Lung microvascular endothelial cell (primary cell): ENCODE results near the gene VAV2. TPM values are rescaled to one million over a fixed set of nuclear protein-coding genes. Genes with fewer than 3 reads are reported as not detected.
"Not testable (repeated sequence)": the region's sequence is repeated elsewhere in the genome, so short reads cannot be mapped to it uniquely, and the experiment has no call there.

Source experiments
- DNase-seq, 2 donors: peaks; one replicate each; pipeline versions ENCODE4 v3.0.0 to v3.0.0-alpha.2; 2010; ENCODE audit warnings: low read depth in 2 of 2
- total RNA-seq: library from RNA; depleted of rRNA; stranded (reverse); fragments of >200 nt; gene quantifications from 2 replicates; pipeline ENCODE4 v1.2.1, GENCODE V29; 2014

The VAV2 gene
- total RNA-seq, 1 donor from 2014 or later, result 17.7 TPM

- no peak for DNase-seq
Measured at GRCh38 chr9:133938086-133938485, 54.0 kb downstream of the VAV2 start.

- no peak for DNase-seq
Measured at GRCh38 chr9:133937120-133937519, 55.0 kb downstream of the VAV2 start.

- DNase-seq, result peak; percentile 74 to 89
Measured at GRCh38 chr9:133935328-133936005, 56.7 kb downstream of the VAV2 start.

GRCh38 chr9:133934482-133935232 is 57.5 kb downstream of the VAV2 start:
- DNase-seq, result no peak

GRCh38 chr9:133933426-133934026 is 58.6 kb downstream of the VAV2 start:
- DNase-seq, result no peak

GRCh38 chr9:133932633-133933032 is 59.5 kb downstream of the VAV2 start:
- DNase-seq, result no peak

- peak; percentile 49 to 68 for DNase-seq
Measured at GRCh38 chr9:133932181-133932580, 59.9 kb downstream of the VAV2 start.

- DNase-seq, result no peak
Measured at GRCh38 chr9:133930682-133931485, 61.2 kb downstream of the VAV2 start.

- DNase-seq, result no peak
Measured at GRCh38 chr9:133930046-133930681, 62.0 kb downstream of the VAV2 start.

GRCh38 chr9:133929599-133929998 is 62.5 kb downstream of the VAV2 start:
- no peak for DNase-seq

GRCh38 chr9:133928248-133928764 is 63.8 kb downstream of the VAV2 start:
- DNase-seq, result peak in 1 of 2 donors; percentile 26

- DNase-seq, result no peak
Measured at GRCh38 chr9:133927041-133927440, 65.1 kb downstream of the VAV2 start.

GRCh38 chr9:133926165-133926856 is 65.8 kb downstream of the VAV2 start:
- DNase-seq, result no peak

GRCh38 chr9:133924453-133924852 is 67.7 kb downstream of the VAV2 start:
- DNase-seq, result no peak

GRCh38 chr9:133923608-133924007 is 68.5 kb downstream of the VAV2 start:
- not testable (repeated sequence) for DNase-seq

- DNase-seq, result no peak
Measured at GRCh38 chr9:133921866-133922265, 70.3 kb downstream of the VAV2 start.

- DNase-seq, result no peak
Measured at GRCh38 chr9:133920471-133920870, 71.7 kb downstream of the VAV2 start.

- no peak for DNase-seq
Measured at GRCh38 chr9:133919253-133920115, 72.6 kb downstream of the VAV2 start.

GRCh38 chr9:133918111-133918813 is 73.9 kb downstream of the VAV2 start:
- DNase-seq, result peak; percentile 29 to 31
